ENCODE measurements around the gene CAPN10.

The CAPN10 gene

GRCh38 chr2:240589850-240590525, 3.5 kb downstream of the CAPN10 start:
- H3K4me3 ChIP-seq (ENCODE audit: low read length) = no peak overlapping the region
- no peaks in the 10 kb centered on the region for H3K27me3 ChIP-seq (ENCODE audit: control insufficient read depth, insufficient read depth, low read length)
- peaks cover 22% of the 10 kb centered on the region for H3K4me1 ChIP-seq (ENCODE audit: control insufficient read depth, insufficient read depth, low read length)
- peaks cover 4% of the 10 kb centered on the region for H3K36me3 ChIP-seq (ENCODE audit: control insufficient read depth, insufficient read depth, low read length)
- no peaks in the 10 kb centered on the region for H3K9me3 ChIP-seq (ENCODE audit: control insufficient read depth, low read length)
- H3K9ac ChIP-seq (ENCODE audit: low read length) = no peak overlapping the region

GRCh38 chr2:240590681-240591111, 4.2 kb downstream of the CAPN10 start:
- Histone ChIP-seq H3K4me1 (ENCODE audit: control insufficient read depth, insufficient read depth, low read length) (peaks cover 22% of the 10 kb centered on the region), H3K9me3 (ENCODE audit: control insufficient read depth, low read length) (no peaks in the 10 kb centered on the region), H3K9ac (ENCODE audit: low read length) (no peak overlapping the region), H3K27me3 (ENCODE audit: control insufficient read depth, insufficient read depth, low read length) (no peaks in the 10 kb centered on the region), H3K36me3 (ENCODE audit: control insufficient read depth, insufficient read depth, low read length) (peaks cover 4% of the 10 kb centered on the region), H3K4me3 (ENCODE audit: low read length) (no peak overlapping the region)

GRCh38 chr2:240591226-240591625, 4.7 kb downstream of the CAPN10 start:
- H3K9me3 ChIP-seq (ENCODE audit: control insufficient read depth, low read length) = no peaks in the 10 kb centered on the region

GRCh38 chr2:240591784-240592183, 5.2 kb downstream of the CAPN10 start:
- no peaks in the 10 kb centered on the region for H3K9me3 ChIP-seq (ENCODE audit: control insufficient read depth, low read length)
- no peak overlapping the region for H3K4me3 ChIP-seq (ENCODE audit: low read length)
- H3K4me1 ChIP-seq (ENCODE audit: control insufficient read depth, insufficient read depth, low read length) = peaks cover 33% of the 10 kb centered on the region
- H3K36me3 ChIP-seq (ENCODE audit: control insufficient read depth, insufficient read depth, low read length) = peaks cover 4% of the 10 kb centered on the region
- no peak overlapping the region for H3K9ac ChIP-seq (ENCODE audit: low read length)
- no peaks in the 10 kb centered on the region for H3K27me3 ChIP-seq (ENCODE audit: control insufficient read depth, insufficient read depth, low read length)

More at GRCh38 chr2:240591226-240591625, 4.7 kb downstream of the CAPN10 start:
- Histone ChIP-seq H3K36me3 (ENCODE audit: control insufficient read depth, insufficient read depth, low read length) (peaks cover 4% of the 10 kb centered on the region), H3K9ac (ENCODE audit: low read length) (no peak overlapping the region), H3K4me1 (ENCODE audit: control insufficient read depth, insufficient read depth, low read length) (peaks cover 27% of the 10 kb centered on the region), H3K27me3 (ENCODE audit: control insufficient read depth, insufficient read depth, low read length) (no peaks in the 10 kb centered on the region), H3K4me3 (ENCODE audit: low read length) (no peak overlapping the region)

GRCh38 chr2:240593026-240593702, 6.6 kb downstream of the CAPN10 start:
- Histone ChIP-seq H3K4me3 (ENCODE audit: low read length) (no peak overlapping the region), H3K36me3 (ENCODE audit: control insufficient read depth, insufficient read depth, low read length) (peaks cover 11% of the 10 kb centered on the region), H3K4me1 (ENCODE audit: control insufficient read depth, insufficient read depth, low read length) (peaks cover 25% of the 10 kb centered on the region), H3K9me3 (ENCODE audit: control insufficient read depth, low read length) (no peaks in the 10 kb centered on the region), H3K9ac (ENCODE audit: low read length) (no peak overlapping the region), H3K27me3 (ENCODE audit: control insufficient read depth, insufficient read depth, low read length) (no peaks in the 10 kb centered on the region)

- Histone ChIP-seq H3K4me3 (ENCODE audit: low read length) (no peak overlapping the region), H3K9me3 (ENCODE audit: control insufficient read depth, low read length) (no peaks in the 10 kb centered on the region), H3K27me3 (ENCODE audit: control insufficient read depth, insufficient read depth, low read length) (no peaks in the 10 kb centered on the region), H3K36me3 (ENCODE audit: control insufficient read depth, insufficient read depth, low read length) (peaks cover 14% of the 10 kb centered on the region), H3K4me1 (ENCODE audit: control insufficient read depth, insufficient read depth, low read length) (peaks cover 22% of the 10 kb centered on the region), H3K9ac (ENCODE audit: low read length) (no peak overlapping the region)
Measured at GRCh38 chr2:240593703-240594451, 7.3 kb downstream of the CAPN10 start.

- H3K27me3 ChIP-seq (ENCODE audit: control insufficient read depth, insufficient read depth, low read length) = no peaks in the 10 kb centered on the region
- peaks cover 22% of the 10 kb centered on the region for H3K4me1 ChIP-seq (ENCODE audit: control insufficient read depth, insufficient read depth, low read length)
- no peak overlapping the region for H3K4me3 ChIP-seq (ENCODE audit: low read length)
- no peak overlapping the region for H3K9ac ChIP-seq (ENCODE audit: low read length)
- H3K36me3 ChIP-seq (ENCODE audit: control insufficient read depth, insufficient read depth, low read length) = peaks cover 14% of the 10 kb centered on the region
- no peaks in the 10 kb centered on the region for H3K9me3 ChIP-seq (ENCODE audit: control insufficient read depth, low read length)
Measured at GRCh38 chr2:240594511-240595380, 8.2 kb downstream of the CAPN10 start.

- H3K36me3 ChIP-seq (ENCODE audit: control insufficient read depth, insufficient read depth, low read length) = peaks cover 14% of the 10 kb centered on the region
- no peaks in the 10 kb centered on the region for H3K9me3 ChIP-seq (ENCODE audit: control insufficient read depth, low read length)
- no peaks in the 10 kb centered on the region for H3K27me3 ChIP-seq (ENCODE audit: control insufficient read depth, insufficient read depth, low read length)
- no peak overlapping the region for H3K4me3 ChIP-seq (ENCODE audit: low read length)
- peaks cover 22% of the 10 kb centered on the region for H3K4me1 ChIP-seq (ENCODE audit: control insufficient read depth, insufficient read depth, low read length)
- H3K9ac ChIP-seq (ENCODE audit: low read length) = no peak overlapping the region
Measured at GRCh38 chr2:240595381-240596079, 9.0 kb downstream of the CAPN10 start.

GRCh38 chr2:240596080-240596460, 9.5 kb downstream of the CAPN10 start:
- Histone ChIP-seq H3K36me3 (ENCODE audit: control insufficient read depth, insufficient read depth, low read length) (peaks cover 14% of the 10 kb centered on the region), H3K4me1 (ENCODE audit: control insufficient read depth, insufficient read depth, low read length) (peaks cover 22% of the 10 kb centered on the region), H3K27me3 (ENCODE audit: control insufficient read depth, insufficient read depth, low read length) (no peaks in the 10 kb centered on the region), H3K4me3 (ENCODE audit: low read length) (no peak overlapping the region), H3K9me3 (ENCODE audit: control insufficient read depth, low read length) (no peaks in the 10 kb centered on the region), H3K9ac (ENCODE audit: low read length) (no peak overlapping the region)

- H3K4me3 ChIP-seq (ENCODE audit: low read length) = no peak overlapping the region
- H3K4me1 ChIP-seq (ENCODE audit: control insufficient read depth, insufficient read depth, low read length) = peaks cover 22% of the 10 kb centered on the region
- H3K27me3 ChIP-seq (ENCODE audit: control insufficient read depth, insufficient read depth, low read length) = no peaks in the 10 kb centered on the region
- peaks cover 10% of the 10 kb centered on the region for H3K36me3 ChIP-seq (ENCODE audit: control insufficient read depth, insufficient read depth, low read length)
- no peak overlapping the region for H3K9ac ChIP-seq (ENCODE audit: low read length)
- no peaks in the 10 kb centered on the region for H3K9me3 ChIP-seq (ENCODE audit: control insufficient read depth, low read length)
Measured at GRCh38 chr2:240596491-240596931, 10.0 kb downstream of the CAPN10 start.

- peaks cover 22% of the 10 kb centered on the region for H3K4me1 ChIP-seq (ENCODE audit: control insufficient read depth, insufficient read depth, low read length)
- peaks cover 10% of the 10 kb centered on the region for H3K36me3 ChIP-seq (ENCODE audit: control insufficient read depth, insufficient read depth, low read length)
- H3K4me3 ChIP-seq (ENCODE audit: low read length) = no peak overlapping the region
- H3K9ac ChIP-seq (ENCODE audit: low read length) = no peak overlapping the region
- no peaks in the 10 kb centered on the region for H3K9me3 ChIP-seq (ENCODE audit: control insufficient read depth, low read length)
- H3K27me3 ChIP-seq (ENCODE audit: control insufficient read depth, insufficient read depth, low read length) = no peaks in the 10 kb centered on the region
Measured at GRCh38 chr2:240597054-240597418, 10.5 kb downstream of the CAPN10 start.
